AG09319 (cell line): ENCODE results near the gene LGALSL.
"Not testable (repeated sequence)": the region's sequence is repeated elsewhere in the genome, so short reads cannot be mapped to it uniquely, and the experiment has no call there.

Source experiments
- DNase-seq: peaks from one replicate; pipeline ENCODE4 v3.0.0-alpha.2; 2010; ENCODE audit warnings: low read depth; ENCODE audit errors: extremely low read depth
- CTCF ChIP-seq: IDR thresholded peaks from 2 replicates; pipeline ENCODE4 v1.5.1; 2011; ENCODE audit warnings: low read depth, mild to moderate bottlenecking, inconsistent platforms, low read length, moderate library complexity

The LGALSL gene

GRCh38 chr2:64442801-64443429 is 11.0 kb upstream of the LGALSL start:
- no peak for DNase-seq
- TF ChIP-seq CTCF = no peak

GRCh38 chr2:64445970-64446369 is 8.0 kb upstream of the LGALSL start:
- not testable (repeated sequence) for DNase-seq

- no peak for TF ChIP-seq CTCF
Measured at GRCh38 chr2:64447317-64448040, 6.5 kb upstream of the LGALSL start.

GRCh38 chr2:64448041-64448426 is 5.9 kb upstream of the LGALSL start:
- no peak for TF ChIP-seq CTCF
- DNase-seq = no peak

More at GRCh38 chr2:64447317-64448040, 6.5 kb upstream of the LGALSL start:
- DNase-seq = no peak

- TF ChIP-seq CTCF = no peak
- DNase-seq = no peak
Measured at GRCh38 chr2:64451051-64451450, 2.9 kb upstream of the LGALSL start.

GRCh38 chr2:64454386-64455332 is 697 bp downstream of the LGALSL start:
- DNase-seq = no peak
- TF ChIP-seq CTCF = no peak

- no peak for DNase-seq
- TF ChIP-seq CTCF = no peak
Measured at GRCh38 chr2:64455545-64455944, 1.6 kb downstream of the LGALSL start.
